Activated CD8-positive, alpha-beta memory T cell treated with anti-CD3 and anti-CD28 coated beads for 4 hours (primary cell): Measurements from ENCODE around the gene SMG6.

Experiments
- DNase-seq, 2 donors: peaks; one replicate each; pipeline ENCODE4 v3.0.0-alpha.2; 2020; ENCODE audit warnings: low read depth in 2 of 2

The SMG6 gene

DNA sequence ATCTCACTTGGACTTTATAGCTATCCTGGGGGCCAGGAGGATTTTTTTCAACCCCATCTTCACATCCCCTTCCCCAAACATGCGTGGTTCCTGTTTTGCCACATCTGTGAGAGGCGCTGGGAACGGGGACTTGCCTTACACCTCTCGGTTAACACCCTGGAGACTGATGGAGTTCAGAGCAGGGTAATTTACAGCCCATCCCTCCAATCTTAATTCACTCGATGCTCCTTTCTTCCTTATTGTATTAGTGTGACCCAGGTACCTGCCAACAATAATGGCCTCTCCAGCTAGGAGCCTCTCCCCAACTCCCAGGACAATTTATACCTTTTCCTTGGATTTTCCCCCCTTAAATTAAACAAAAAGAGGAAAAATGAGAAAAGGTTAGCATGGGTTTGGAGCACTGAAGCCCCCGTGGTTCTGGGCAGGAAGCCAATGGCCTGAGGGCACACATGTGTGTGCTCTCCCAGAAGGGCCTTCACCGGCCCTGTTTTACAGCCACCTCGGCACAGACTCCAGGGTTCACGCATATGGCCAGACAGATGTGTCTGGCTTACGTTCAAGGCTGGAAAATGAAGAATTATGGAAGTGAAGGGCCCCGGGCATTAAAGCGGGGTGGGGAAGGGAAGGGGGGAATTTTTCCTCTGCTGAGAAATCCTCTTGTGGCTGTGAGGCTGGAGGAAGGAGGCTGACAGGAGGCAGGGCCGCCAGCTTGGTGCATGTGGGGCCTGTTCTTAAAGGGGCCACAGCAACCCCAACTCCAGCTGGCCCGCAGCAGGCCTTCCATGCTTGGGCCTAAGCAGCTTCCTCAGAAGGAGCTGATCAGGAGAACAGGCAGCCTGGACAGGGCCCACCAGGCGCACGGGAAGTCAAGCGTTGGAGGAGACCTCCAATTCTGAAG lies 227.2 kb downstream of the SMG6 start:
- no peak for DNase-seq

DNA sequence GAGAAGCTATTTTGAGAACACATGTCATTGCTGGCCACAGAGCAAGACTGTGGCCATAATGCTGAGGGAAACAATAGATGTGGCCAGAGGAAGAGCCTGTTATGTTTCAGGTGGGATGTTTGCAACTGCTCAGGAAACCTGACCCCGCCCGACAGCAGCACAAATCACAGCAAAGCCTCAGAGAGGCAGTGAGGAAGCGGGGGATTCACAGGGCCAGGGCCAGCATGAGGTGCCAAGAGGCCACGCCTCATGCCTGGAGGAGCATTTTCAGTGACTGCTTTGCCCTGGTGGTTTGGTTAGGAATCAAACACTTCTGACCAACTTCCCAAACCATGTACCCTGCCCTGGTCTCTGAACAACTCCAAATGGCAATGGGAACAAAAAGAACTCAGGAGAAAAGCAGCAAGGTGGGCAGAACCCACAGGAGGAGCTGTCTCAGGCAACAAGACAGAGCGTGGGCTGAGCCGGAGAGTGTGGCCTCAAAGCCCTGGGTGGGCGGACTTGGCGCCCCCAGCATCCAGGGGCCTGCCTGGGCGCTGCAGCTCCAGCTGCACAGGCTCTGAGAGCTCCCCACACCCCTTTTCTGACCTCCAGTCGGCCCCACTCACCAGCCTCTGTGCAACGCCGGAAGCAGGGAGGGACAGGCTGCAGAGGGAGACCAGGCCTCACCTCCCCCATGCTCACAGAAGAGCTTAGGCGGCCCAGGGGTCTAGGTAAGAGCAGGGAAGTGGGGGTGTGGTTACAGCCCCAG lies 228.1 kb downstream of the SMG6 start:
- no peak for DNase-seq

DNA sequence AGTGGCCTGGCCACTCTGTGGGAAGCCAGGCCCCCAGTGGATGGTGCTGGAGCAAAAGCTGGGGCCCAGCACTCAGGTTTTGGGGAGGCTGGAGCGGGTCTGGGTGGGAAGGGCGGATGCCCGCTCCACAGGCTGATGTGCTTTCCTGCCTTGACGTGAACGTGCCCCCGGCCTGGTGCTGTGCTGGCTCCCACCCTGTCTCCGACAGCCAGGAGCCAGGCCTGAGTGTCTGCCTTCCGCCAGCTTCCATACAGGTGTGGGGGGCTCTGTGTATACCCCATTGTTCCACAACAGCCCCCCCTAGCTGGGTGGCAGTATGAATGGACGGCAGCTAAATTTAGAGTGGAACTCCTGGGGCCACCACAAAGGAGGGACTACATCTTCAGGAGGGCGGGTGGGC lies 228.7 kb downstream of the SMG6 start:
- no peak for DNase-seq

DNA sequence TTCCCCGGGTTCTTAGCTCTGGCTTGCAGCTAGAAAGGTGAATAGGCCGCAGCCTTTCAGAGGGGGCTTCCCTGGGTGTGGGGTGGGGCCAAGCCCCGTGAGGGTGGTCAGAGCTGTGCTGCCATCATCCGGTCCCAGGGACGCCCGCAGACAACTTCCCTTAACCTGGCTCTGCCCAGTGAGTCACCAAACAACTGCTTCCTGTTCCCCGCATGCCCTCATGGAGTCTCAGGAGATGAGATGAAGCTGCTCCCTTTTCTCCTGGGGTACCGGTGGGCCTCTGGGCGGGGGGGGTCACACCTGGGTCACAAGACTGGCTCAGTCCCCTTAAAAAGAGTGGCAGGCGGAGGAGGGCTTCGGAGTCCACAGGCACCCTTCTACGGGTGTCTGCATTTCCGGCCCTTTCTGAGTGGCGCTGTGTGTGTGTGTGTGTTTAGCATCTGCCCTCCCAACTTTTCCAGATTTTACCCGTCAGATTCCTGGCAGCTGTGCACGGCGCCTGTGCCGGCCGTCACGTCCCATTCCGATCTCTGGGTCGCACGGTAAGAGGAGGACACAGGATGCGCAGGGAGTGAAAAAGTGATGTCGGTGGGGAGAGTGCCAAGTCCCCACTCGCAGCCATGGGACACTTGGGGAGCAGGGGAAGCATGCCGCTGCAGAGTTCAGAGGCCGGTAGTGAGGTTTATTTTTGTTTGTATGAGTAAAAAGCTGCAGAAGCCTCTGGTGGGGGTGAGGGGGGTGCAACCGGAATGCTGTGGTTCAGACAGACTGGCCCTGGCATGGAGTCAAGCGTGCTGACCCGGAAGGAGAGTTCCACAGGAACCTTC lies 231.9 kb downstream of the SMG6 start:
- DNase-seq, result no peak

DNA sequence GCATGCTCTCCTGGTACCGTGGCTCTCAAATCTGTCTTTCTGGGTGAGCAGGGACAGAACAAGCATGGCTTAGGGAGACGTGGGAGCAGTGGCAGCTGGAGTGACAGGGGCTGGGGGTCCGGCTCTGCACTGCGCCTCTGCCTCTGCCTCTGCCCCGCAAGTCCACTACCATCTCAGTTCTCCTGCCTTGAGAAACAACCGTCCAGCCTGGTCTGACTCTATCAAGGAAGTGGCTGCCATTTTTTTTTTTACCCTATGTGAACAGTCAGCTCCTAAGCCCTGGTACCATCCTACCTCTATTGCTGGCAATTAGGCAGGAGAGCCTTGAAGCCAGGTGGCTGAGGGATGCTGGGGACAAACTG lies 232.6 kb downstream of the SMG6 start:
- DNase-seq, result no peak

DNA sequence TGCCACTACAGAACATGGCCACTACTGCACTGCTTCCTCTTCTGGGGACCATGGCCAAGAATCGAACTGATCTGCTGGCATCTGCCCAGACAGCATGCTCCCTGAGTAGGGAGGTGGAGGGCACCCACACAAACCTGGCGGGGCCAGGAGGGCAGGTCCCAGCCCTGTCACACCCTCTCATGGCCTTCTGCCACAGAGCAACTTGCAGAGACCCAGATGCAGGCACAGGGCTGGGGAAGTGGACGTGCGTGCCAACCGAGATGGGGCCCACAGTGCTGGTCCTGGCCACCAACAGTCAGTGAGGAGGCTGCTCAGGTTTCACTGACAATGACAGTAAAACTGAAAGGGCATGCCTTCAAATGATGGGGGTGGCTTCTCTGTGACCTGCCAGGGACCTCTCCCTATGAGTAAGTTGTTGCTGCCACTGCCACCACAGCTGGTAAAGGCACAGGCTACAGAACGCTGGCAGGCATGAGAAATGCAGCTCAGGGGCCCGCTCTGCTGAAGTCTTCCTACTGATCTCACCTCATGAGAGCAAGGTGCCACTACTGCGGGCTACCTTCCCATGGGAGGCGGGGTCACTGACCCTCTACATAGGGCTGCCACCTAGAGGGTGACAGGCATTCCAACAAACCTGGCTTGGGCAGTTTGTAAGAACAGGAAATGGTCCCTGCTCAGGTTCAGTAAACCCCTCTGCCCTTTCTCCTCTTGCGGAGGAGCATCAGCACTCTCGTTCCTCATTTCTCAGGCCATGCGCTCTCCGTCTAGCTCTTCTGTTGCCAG lies 233.2 kb downstream of the SMG6 start:
- no peak for DNase-seq

DNA sequence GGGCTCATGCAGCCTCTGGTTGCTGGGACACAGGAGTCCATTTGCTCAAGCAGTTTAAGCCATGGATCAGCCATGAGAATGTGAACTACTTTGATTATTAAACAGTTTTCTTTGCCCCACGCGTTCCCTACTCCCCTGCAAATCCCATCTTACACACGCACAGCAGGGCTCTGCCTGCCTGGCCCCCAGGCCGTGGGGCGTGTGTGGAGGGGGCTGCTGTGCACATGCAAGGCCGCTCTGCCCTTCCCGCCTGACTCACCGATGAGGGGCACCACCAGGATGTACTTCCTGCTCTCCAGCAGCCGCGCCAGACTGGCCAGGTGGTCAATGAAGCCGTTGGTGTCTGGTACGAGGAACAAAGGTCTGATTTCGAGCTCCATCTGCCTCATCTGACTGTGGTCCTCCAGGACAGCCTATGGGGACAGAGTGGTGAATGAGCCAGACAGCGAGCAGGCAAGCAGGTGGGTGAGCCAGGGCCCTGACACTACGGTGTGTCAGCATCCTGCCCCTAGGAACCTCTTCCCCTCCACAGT lies 235.0 kb downstream of the SMG6 start:
- DNase-seq, result no peak

DNA sequence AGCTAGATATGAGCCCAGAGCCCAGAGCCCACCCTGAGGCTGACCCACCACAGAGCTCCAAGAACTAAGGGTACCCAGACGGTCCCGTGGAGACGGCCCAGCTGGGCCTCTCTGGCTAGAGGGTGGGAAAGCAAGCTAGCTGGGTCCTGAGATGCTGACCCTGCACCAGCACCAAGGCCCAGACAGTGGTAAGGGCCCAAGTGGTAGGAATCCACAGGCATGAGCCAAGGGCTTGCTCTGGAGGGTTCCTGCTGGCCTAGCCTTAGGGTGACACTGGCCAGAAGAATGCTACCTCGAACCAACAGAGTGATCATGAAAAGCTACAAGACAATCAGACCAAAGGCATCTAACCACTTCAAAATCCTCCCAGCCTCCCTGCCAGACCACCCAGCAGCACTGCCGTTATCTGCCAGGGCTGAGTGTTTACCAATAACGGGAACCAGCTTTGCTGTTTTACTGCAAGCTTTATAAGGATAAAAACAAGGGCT lies 235.5 kb downstream of the SMG6 start:
- DNase-seq, result no peak

DNA sequence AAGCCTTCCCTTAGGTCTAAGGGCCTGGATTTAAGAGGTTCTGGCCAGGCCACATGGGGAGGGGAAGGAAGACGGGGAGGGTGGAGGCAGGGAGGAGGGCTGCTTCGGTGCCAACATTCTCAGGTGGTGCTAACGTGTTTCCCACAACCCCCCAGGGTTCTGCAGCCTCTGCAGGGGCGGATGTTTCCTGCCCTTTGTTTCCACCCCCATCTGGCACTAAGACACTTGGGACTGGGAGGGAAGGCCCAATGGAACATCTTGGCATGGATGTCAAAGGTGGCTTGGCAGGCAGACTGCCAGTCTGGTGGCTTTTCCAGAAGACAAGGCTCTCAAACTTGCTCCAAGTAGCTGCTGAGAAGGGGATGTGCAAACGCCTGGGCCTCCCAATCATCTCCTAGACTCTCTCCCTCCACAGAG lies 236.0 kb downstream of the SMG6 start:
- DNase-seq, result no peak

DNA sequence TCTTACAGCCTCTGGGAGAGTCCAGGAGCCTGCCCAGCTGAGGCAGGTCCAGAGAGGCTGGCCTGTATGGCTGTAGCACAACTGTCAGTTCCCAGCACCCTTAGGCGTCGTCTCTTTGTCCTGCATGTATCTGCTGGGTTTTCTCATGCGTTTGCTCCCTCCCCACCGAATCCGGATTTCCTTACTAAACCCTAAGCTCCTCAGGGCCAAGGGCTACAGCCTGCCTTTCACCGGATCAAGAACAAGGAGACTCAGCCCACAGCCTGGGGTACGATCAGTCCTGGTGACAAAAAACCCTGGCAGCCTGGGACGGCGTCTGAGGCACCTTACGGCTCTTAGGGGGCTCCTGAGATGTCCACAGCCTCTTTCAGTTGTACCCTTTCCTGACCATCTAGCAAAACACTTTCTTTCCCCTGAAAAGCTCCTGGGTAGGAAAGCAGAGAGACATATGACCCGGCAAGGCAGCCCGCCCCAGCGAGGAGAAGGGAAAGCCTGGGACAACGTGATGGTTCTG lies 236.5 kb downstream of the SMG6 start:
- no peak for DNase-seq

DNA sequence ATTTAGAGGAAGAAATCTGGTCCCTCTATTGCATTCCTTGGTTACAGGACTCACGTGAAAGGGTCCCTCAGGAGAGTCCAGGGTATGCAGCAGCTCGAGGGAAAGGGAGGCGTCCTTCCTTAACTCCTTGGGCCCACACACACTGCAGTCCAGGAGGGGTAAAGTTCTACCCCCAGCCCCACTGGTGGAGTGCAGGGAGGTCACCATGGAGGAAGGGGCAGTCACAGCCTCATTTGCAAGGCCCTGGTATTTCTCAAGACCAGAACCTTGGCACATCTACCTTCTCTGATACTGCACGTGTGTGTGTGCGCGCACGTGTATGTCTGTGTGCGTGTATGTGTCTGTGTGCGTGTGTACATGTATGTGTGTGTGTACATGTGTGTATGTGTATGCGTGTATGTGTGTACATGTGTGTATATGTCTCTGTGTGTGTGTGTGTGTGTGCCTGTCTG lies 237.6 kb downstream of the SMG6 start:
- no peak for DNase-seq

DNA sequence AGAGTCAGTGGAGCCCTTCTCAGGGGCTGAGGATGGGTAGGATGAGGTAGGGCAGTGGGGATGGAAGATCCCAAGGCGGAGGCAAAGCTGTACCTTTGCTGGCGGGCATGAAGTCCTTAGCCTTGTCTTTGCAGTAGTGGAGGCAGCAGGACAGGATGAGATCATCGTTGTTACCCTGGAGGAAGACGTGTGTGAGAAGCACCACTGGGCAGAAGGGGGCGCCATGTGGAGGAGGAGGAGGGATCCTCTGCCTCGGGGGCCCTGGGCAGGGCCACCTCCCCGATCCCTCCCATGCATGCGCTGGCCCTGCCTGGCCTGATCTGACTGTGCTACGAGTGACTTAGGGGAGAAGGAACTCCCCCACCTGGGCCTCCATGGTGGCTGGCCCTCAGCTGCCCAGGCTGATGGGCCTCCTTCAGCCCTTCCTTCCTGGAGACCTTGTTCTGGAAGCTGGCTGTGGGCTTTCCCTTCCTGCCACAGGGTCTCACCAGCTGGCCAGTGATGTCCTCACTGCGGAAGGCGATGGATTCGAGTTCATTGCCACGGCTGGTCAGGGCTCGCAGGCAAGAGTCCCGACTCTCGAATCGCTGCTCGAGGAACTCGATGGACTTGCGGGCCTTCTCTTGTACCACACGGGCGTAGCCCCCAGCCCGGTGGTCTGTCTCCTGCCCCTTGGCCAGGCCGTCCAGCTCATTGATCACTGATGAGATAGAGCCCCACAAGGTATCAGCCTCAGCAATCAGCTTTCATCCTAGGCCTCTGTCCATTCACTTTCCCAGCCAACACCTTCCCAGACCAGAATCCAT lies 238.4 kb downstream of the SMG6 start:
- no peak for DNase-seq

DNA sequence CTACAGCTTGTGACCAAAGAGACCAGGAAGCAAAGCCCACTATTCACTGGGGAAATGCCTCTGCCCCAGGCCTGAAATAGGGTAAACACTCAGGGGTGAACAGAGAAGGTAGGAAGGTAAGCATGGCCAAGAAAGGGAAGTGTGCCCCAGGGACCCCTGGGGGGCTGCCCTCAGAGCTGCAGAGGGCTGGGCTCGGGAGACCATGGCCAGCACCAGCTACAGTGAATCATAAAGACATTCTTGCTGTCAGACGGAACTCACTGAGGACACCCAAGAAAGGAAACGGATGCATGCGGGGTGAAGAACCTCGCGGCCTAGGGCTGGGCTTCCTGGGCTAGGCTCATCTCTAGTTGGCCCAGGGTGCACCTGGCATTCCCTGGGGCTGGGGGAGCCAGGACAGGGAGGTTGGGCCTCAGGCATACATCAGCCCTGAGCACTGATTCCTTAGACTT lies 239.0 kb downstream of the SMG6 start:
- DNase-seq, result no peak

DNA sequence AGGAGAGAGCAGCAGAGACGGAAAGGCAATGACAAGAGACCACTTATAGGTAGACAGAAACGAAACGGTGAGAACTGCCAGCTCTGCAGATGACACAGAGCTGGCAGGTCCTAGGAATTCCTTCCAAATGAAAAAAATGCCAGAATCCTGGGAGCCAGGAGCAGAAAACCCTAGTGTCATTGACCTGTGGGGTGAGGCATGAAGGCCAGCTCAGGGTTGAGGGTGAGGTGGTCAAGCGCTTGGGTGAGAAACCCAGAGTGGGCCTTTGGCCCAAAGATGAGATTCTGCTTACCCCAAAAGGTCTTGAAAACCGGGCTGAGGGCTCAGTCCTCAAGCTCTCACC lies 239.5 kb downstream of the SMG6 start:
- no peak for DNase-seq

DNA sequence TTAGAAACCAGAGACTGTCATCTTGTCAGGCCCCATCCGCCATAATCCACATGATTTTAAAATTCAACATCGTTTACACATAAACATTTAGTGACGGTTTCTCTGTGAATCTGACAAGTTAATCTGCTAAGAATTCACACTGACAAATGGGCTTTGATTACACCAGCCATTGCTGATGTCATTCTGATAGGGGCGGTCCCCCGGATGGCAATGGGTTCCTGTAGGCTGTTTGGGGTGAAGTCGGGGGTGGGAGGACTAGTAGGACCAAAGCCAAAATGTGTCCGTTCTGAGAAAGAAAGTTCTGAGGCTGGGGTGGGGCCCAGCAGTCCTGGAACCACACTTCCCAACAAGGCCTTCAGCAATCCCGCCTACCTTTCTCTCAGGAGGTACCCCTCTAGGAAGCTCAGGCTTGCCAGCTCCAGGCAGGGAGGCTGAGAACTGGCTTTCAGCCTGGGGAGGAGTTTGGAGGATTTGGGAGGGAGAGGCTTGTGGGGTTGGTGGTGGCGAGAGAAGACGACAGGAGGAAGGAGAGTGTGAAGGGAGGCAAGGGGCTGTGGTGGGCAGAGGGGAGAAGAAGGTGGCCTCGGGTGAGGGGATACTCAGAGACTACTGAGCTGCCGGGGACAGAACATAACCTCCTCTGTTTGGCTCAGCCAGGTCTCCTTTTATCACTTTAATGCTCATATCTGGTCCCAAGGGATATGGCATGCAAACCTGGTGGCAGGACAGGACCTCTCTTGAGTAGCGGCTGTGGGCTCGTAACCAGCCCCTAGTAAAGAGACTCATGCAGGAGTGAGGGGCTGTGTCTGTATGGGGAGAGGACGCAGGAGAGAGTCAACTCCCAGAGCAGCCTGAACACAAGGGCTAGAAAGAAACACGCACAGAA lies 240.1 kb downstream of the SMG6 start:
- no peak for DNase-seq

DNA sequence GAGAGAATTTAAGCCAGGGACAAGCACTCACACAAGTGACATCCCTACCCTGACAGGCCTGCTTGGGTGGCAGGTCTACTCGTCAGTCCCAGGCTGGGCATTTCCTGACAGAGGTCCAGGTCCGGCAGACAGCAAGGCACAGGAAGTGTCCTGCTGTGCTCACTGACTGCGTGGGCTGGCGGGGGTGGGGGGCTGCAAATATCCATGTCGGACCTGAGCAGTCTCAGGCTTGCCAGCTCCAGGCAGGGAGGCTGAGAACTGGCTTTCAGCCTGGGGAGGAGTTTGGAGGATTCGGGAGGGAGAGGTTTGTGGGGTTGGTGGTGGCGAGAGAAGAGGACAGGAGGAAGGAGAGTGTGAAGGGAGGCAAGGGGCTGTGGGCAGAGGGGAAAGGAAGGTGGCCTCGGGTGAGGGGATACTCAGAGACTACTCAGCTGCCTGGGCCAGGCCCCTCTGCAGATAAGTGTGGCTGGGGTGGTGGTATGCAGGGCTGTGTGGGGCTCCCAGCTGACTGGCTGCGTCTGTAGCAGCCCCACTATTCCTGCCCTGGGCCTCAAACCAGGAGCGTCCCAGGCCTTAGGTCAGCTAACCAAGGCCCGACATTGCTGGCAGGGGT lies 240.9 kb downstream of the SMG6 start:
- DNase-seq, result no peak

DNA sequence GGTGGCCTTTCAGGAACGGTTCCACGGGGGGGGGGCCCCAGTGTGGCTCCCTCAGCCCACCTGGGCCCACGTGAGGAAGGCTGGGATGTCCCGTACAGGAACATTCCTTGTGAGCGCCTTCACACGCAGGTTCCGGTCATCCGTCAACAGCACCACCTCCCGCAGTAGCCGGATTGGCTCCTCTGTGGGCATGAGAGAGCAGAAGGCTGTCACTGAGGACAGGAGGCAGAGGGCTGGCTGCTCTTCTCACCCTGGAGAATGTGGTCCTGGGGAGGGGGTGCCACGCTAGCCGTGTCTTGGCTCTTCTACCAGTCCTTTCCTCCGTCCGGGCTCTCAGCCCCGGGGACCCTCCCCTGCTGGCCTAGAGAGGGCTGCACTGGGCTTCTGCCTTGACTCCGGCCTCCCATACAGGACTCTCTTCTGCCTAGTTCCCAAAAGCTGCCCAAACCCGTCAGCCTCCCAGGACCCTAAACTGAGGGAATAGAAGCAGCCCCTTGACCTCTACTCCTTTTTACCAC lies 242.1 kb downstream of the SMG6 start:
- no peak for DNase-seq
